Muscle layer of colon (tissue), 2 donors: ENCODE data around the gene SMPD1.
"Not testable (repeated sequence)": the region's sequence is repeated elsewhere in the genome, so short reads cannot be mapped to it uniquely, and the experiment has no call there.

ENCODE experiments used
- H3K27ac ChIP-seq: one replicate; pipeline ENCODE4 v1.7.0; 2013; ENCODE audit warnings: low read depth, mild to moderate bottlenecking, low read length, moderate library complexity
- H3K27me3 ChIP-seq, 2 donors: one replicate each; pipeline ENCODE4 v1.7.0; 2013; ENCODE audit warnings: low read length in 2 of 2, mild to moderate bottlenecking in 2 of 2; ENCODE audit not compliant: insufficient read depth in 2 of 2, control insufficient read depth in 1 of 2
- H3K36me3 ChIP-seq: one replicate; pipeline ENCODE4 v1.7.0; 2013; ENCODE audit warnings: mild to moderate bottlenecking, low read length; ENCODE audit not compliant: insufficient read depth
- H3K4me1 ChIP-seq: one replicate; pipeline ENCODE4 v1.7.0; 2013; ENCODE audit warnings: mild to moderate bottlenecking, low read length; ENCODE audit not compliant: insufficient read depth
- H3K4me3 ChIP-seq, 2 donors: one replicate each; pipeline ENCODE4 v1.7.0; 2013; ENCODE audit warnings: low read length in 2 of 2, low read depth in 1 of 2, mild to moderate bottlenecking in 1 of 2, moderate library complexity in 1 of 2
- H3K9ac ChIP-seq: one replicate; pipeline ENCODE4 v1.7.0; 2013; ENCODE audit warnings: low read length
- H3K9me3 ChIP-seq: one replicate; pipeline ENCODE4 v1.7.0; 2013; ENCODE audit warnings: mild to moderate bottlenecking, low read length
- donor health status: abdominal sarcoma.
- donor health status: Adenocarcinoma of cecum.

Gene SMPD1

DNA sequence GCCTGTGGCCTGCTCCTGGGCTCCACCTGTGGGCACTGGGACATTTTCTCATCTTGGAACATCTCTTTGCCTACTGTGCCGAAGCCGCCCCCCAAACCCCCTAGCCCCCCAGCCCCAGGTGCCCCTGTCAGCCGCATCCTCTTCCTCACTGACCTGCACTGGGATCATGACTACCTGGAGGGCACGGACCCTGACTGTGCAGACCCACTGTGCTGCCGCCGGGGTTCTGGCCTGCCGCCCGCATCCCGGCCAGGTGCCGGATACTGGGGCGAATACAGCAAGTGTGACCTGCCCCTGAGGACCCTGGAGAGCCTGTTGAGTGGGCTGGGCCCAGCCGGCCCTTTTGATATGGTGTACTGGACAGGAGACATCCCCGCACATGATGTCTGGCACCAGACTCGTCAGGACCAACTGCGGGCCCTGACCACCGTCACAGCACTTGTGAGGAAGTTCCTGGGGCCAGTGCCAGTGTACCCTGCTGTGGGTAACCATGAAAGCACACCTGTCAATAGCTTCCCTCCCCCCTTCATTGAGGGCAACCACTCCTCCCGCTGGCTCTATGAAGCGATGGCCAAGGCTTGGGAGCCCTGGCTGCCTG lies 1.4 kb downstream of the SMPD1 start:
- Histone ChIP-seq H3K27me3 (no peaks in the 10 kb centered on the region), H3K9me3 (no peaks in the 10 kb centered on the region), H3K4me3 (no peak overlapping the region), H3K36me3 (peaks cover 9% of the 10 kb centered on the region), H3K4me1 (peaks cover 13% of the 10 kb centered on the region), H3K9ac (no peak overlapping the region), H3K27ac (no peak overlapping the region)

- peaks cover 17% of the 10 kb centered on the region for H3K4me1 ChIP-seq
- not testable (repeated sequence) for H3K36me3 ChIP-seq, H3K9me3 ChIP-seq, H3K9ac ChIP-seq, H3K4me3 ChIP-seq, H3K27ac ChIP-seq, H3K27me3 ChIP-seq
These were observed 2.0 kb downstream of the SMPD1 start for GRCh38 chr11:6392251-6392650.

GRCh38 chr11:6393989-6394670 lies 3.9 kb downstream of the SMPD1 start:
- Histone ChIP-seq H3K27me3 (no peaks in the 10 kb centered on the region), H3K9ac (no peak overlapping the region), H3K4me3 (no peak overlapping the region), H3K9me3 (no peaks in the 10 kb centered on the region), H3K36me3 (peaks cover 9% of the 10 kb centered on the region), H3K27ac (no peak overlapping the region), H3K4me1 (peaks cover 30% of the 10 kb centered on the region)

- no peaks in the 10 kb centered on the region for H3K27me3 ChIP-seq
- H3K4me3 ChIP-seq, result no peak overlapping the region
- no peaks in the 10 kb centered on the region for H3K9me3 ChIP-seq
- H3K4me1 ChIP-seq, result peaks cover 25% of the 10 kb centered on the region
- no peak overlapping the region for H3K27ac ChIP-seq
- peaks cover 20% of the 10 kb centered on the region for H3K36me3 ChIP-seq
- no peak overlapping the region for H3K9ac ChIP-seq
These were observed 5.3 kb downstream of the SMPD1 start for GRCh38 chr11:6395470-6396060.

DNA sequence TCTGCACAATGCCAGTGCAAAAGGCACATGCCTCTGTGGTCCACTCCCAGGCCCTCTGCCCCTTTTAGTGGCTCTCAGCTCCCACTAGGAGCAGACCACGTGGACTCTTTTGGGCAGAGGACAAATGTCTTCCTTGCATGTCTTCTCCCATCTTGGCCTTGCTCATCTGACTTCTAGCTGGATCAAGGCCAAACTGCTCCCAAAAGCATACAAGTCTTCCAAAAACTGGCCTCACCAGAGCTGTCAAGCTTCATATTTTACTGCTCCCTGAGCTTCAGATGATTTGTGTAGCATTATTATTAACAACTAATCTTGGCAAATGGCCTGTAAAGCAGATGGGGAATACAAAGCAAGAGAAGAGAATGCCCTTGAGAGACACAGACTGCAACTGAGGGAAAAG lies 6.9 kb downstream of the SMPD1 start:
- H3K4me3 ChIP-seq, result no peak overlapping the region
- H3K36me3 ChIP-seq, result peaks cover 33% of the 10 kb centered on the region
- peaks cover 17% of the 10 kb centered on the region for H3K4me1 ChIP-seq
- no peaks in the 10 kb centered on the region for H3K27me3 ChIP-seq
- H3K9me3 ChIP-seq, result no peaks in the 10 kb centered on the region
- H3K27ac ChIP-seq, result no peak overlapping the region
- H3K9ac ChIP-seq, result no peak overlapping the region

GRCh38 chr11:6397636-6398035 lies 7.4 kb downstream of the SMPD1 start:
- no peak overlapping the region for H3K4me3 ChIP-seq
- H3K4me1 ChIP-seq, result peaks cover 17% of the 10 kb centered on the region
- H3K27ac ChIP-seq, result no peak overlapping the region
- H3K9ac ChIP-seq, result no peak overlapping the region
- H3K9me3 ChIP-seq, result no peaks in the 10 kb centered on the region
- peaks cover 38% of the 10 kb centered on the region for H3K36me3 ChIP-seq
- H3K27me3 ChIP-seq, result no peaks in the 10 kb centered on the region

DNA sequence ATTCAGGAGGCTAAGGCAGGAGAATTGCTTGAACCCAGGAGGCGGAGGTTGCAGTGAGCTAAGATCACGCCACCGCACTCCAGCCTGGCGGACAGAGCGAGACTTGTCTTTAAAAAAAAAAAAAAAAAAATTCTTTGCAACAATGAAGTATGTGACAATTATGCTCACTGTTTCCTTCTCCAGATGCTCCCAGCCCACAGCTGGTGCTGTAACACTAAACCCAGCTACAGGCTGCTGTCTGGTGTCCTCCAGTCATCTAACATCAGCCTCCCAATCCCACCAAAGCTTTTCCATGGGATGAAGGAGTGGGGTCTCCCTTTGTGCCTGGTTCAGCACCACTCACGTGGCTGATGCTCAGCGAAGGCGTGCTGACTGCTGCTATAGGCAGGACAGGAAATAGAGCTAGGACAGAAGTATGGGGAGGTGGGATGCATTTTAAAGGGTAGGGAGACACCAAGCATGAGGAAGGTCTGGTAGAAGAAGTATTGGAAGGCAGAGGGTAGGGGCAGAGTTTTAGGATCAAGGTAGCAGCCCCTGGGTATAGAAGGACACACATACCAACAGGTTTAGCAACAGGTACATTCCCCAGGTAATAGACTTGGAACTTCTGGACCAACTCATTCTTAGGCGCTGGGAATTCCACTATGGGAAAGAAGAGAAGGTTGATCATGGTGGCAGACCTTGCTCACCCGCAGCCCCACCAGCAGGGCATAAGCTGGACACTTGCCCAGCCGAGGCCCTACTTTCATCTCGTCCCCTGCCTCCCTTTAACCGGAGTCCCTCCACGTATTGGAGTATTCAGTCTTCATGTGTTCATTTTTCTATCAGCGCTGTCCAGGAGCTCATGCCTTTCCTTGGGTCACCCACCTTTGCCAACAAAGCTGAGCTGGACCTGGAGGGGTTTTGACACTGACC lies 10.4 kb downstream of the SMPD1 start:
- Histone ChIP-seq H3K27ac (no peak overlapping the region), H3K9me3 (no peaks in the 10 kb centered on the region), H3K4me1 (peaks cover 25% of the 10 kb centered on the region), H3K27me3 (no peaks in the 10 kb centered on the region), H3K4me3 (no peak overlapping the region), H3K9ac (no peak overlapping the region), H3K36me3 (peaks cover 42% of the 10 kb centered on the region)

GRCh38 chr11:6401464-6401863 lies 11.2 kb downstream of the SMPD1 start:
- Histone ChIP-seq H3K27ac (no peak overlapping the region), H3K9ac (no peak overlapping the region), H3K4me1 (peaks cover 25% of the 10 kb centered on the region), H3K4me3 (no peak overlapping the region), H3K36me3 (peaks cover 39% of the 10 kb centered on the region), H3K9me3 (no peaks in the 10 kb centered on the region), H3K27me3 (no peaks in the 10 kb centered on the region)

DNA sequence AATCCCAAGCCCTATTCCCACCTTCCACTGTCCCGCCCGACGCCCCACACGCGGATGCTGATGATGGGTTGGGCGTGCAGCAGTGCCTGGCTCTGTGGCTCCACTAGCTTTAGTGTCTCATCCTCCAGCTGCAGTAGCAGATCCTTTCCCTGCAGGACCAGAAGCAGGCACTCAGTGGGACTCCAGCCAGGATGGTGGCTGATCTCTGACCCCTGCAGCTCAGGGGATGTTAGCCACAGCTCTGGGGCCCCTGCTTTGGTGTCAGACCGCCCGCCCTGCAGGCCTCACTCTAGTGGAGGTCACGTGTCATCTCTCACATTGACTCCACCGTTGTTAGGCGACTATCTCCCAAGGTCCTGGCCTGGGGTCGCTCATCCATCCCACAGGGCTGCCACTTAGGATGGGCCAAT lies 11.8 kb downstream of the SMPD1 start:
- H3K27me3 ChIP-seq, result no peaks in the 10 kb centered on the region
- H3K4me3 ChIP-seq, result no peak overlapping the region
- peaks cover 22% of the 10 kb centered on the region for H3K4me1 ChIP-seq
- peaks cover 39% of the 10 kb centered on the region for H3K36me3 ChIP-seq
- H3K9ac ChIP-seq, result no peak overlapping the region
- no peaks in the 10 kb centered on the region for H3K9me3 ChIP-seq
- no peak overlapping the region for H3K27ac ChIP-seq

DNA sequence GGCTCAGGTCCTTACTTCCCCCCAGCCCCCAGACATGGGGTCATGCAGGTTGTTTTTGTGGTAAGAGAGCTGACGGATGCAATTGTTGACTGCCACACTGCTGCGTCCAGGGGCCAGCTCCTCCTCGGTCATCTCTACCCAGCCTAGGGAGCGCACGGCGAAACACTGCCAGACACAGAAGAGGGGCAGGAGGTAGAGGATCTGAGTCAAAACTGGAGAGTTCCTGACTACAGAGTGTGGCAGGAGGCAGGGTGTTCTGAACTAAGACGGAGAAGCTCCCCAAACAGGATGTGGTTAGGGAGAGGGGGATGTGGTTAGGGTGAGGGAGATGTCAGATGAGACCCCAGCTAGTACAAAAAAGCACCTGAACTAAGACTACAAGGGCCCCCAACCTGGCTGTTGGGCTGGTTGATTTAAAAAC lies 12.3 kb downstream of the SMPD1 start:
- Histone ChIP-seq H3K27me3 (no peaks in the 10 kb centered on the region), H3K4me3 (no peak overlapping the region), H3K9ac (no peak overlapping the region), H3K36me3 (peaks cover 39% of the 10 kb centered on the region), H3K4me1 (peaks cover 17% of the 10 kb centered on the region), H3K27ac (no peak overlapping the region), H3K9me3 (no peaks in the 10 kb centered on the region)

DNA sequence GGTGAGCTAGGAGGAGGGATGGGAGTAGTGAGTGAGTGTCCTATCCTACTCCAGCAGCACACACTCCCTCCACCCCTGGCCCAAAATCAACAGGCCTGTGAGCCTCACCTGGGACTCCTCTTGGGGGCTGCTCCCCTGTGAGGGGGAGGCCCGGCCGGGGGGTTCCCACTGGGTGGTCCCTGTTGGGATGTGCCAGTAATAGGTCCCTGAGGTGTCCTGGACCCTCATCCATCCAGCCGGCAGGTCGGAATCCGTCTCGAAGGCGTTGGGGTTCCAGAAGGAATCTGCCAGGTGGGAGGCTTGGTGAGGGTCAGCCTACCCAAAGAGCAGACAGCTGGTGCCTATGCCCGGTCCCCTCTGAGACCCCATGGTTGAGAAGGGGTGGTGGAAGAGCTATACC lies 13.3 kb downstream of the SMPD1 start:
- Histone ChIP-seq H3K9me3 (no peaks in the 10 kb centered on the region), H3K4me1 (peaks cover 8% of the 10 kb centered on the region), H3K9ac (no peak overlapping the region), H3K27ac (no peak overlapping the region), H3K4me3 (no peak overlapping the region), H3K36me3 (peaks cover 39% of the 10 kb centered on the region), H3K27me3 (no peaks in the 10 kb centered on the region)
